Dermis blood vessel endothelial cell (primary cell): Measurements from ENCODE around the gene CCR5. TPM values are rescaled to one million over a fixed set of nuclear protein-coding genes. Genes with fewer than 3 reads are reported as not detected.
"Not testable (repeated sequence)": the region's sequence is repeated elsewhere in the genome, so short reads cannot be mapped to it uniquely, and the experiment has no call there.

Source experiments
- DNase-seq: peaks from one replicate; pipeline ENCODE4 v3.0.0; 2010
- total RNA-seq: library from RNA; depleted of rRNA; stranded (reverse); fragments of >200 nt; gene quantifications from 2 replicates; pipeline ENCODE4 v1.2.3, GENCODE V29; 2014

The CCR5 gene
- total RNA-seq = not detected in 2 replicates

DNA sequence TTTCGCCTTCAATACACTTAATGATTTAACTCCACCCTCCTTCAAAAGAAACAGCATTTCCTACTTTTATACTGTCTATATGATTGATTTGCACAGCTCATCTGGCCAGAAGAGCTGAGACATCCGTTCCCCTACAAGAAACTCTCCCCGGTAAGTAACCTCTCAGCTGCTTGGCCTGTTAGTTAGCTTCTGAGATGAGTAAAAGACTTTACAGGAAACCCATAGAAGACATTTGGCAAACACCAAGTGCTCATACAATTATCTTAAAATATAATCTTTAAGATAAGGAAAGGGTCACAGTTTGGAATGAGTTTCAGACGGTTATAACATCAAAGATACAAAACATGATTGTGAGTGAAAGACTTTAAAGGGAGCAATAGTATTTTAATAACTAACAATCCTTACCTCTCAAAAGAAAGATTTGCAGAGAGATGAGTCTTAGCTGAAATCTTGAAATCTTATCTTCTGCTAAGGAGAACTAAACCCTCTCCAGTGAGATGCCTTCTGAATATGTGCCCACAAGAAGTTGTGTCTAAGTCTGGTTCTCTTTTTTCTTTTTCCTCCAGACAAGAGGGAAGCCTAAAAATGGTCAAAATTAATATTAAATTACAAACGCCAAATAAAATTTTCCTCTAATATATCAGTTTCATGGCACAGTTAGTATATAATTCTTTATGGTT, at the start of gene CCR5:
TSS of gene CCR5 (plus strand) at position 108 of the 680 bp plus-strand sequence. CDS start 1,957 bp downstream, outside the sequence.
- DNase-seq = no peak

DNA sequence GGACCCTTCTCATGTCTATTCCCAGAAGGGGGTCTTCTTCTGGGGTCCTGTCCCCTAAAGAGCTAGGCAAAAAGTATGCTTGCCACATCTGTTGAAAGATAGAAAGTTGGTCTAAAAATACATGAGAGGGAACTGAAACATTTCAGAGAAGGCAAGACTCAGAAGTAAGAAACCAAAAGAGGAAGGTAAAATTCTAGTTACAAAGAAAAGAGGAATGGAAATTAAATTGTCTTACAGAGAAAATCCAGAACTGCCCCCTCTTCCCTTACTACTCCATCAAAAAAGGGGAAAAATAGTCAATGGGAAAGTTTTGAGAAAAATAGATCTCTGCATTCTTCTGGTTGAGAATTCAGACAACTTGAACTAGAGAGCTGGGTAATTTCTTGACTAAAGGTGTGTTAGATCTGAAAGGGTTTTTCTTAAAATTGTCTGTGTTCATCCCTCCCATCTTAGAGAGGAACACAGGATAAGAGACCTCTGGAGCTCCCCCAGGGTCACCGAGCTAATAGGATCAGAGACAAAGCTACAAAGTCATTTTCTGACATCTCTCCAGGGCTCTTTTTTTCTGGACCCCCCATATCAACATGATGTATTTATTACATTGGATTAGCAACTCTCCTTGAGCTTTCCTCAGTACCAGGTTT, 49.2 kb upstream of the CCR5 start:
- no peak for DNase-seq

DNA sequence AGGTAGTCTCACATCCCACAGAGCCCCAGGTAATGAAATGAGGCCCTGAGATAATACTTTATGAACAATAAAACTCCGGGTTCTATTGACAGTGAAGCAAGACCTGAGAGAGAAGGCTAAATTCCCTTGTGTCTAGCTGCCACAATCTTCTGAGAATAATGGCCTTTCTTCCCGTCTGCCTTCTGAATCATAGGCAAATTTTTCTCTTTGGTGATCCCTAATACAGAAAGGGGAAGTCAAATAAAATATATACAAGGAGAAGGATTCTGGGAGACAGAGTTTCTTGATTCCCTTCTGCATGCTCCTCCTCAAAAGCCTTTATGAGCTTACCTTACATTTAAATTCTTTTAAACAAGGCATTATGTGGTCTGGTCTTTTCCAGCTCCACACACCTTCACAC, 46.7 kb upstream of the CCR5 start:
- DNase-seq = no peak

DNA sequence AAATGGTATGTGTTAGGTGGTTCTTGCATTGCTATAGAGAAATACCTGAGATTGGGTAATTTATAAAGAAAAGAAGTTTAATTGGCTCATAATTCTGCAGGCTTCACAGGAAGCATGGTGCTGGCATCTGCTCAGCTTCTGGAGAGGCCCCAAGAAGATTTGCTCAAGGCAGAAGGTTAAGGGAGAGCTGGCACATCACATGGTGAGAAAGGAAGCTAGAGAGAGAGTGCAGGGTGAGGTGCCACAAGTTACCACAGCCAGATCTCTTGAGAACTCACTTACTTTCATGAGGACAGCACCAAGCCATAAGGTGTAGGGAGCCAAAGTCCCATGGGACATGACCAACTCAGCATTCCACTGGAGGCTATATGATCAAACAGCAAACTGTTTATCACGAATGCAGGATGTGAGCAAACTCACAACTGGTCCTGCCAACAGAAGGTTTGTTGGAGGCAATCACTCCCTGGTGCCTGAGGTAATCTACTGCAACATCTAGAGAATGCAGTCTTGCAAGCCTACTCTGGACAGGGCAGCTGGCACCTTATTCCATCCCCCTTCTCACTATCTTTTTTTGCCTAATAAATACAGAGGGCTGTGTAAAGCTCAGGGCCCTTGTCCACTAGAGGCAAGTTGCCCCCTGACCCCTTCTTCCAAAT, 45.0 kb upstream of the CCR5 start:
- DNase-seq = no peak

DNA sequence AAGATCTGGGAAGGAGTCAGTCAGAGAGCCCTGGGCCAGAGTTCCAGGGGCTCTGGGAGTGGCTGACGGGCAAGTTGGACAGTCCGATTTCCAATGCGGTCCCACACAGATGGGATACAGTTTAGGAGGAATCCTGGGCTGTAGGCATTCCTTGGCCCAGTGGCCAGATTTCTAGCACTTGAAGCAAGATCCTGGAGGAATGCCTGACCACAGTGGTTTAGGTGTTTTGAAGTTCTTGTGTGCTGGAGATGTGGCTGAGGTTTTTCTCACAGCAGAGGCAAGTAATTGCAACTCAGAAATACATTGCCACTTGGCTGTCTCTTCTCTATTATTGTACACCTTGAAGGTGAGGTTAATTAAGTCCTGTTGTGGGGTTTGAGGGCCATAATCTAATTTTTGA, 40.1 kb upstream of the CCR5 start:
- not testable (repeated sequence) for DNase-seq

DNA sequence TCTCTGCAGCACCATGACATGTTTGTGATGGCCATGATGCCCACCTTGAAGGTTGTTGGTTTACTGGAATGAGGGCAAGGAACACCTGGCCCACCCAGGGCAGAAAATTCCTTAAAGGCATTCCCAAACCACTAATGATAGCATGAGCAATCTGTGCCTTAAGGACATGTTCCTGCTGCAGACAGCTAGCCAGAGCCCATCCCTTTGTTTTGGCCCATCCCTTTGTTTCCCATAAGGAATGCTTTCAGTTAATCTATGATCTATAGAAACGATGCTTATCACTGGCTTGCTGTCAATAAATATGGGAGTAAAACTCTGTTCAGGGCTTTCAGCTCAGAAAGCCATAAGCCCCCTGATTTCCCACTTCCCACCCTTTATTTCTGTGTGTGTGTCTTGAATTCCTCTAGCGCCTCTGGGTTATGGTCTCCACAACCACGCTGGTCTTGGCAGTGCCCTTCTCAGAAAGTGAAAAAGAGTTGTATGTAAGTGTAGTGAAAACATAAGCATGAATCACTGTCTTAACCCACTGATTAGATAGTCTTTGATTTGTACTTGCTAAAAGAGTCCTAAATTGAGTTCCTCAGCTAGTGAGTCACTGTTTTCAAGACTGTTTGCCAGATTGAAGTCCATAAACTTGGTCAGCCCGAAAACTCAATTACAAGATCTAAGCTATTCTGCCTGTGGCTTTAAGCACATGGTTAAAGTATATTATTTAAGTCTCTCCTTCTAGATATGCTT, 35.8 kb upstream of the CCR5 start:
- no peak for DNase-seq

DNA sequence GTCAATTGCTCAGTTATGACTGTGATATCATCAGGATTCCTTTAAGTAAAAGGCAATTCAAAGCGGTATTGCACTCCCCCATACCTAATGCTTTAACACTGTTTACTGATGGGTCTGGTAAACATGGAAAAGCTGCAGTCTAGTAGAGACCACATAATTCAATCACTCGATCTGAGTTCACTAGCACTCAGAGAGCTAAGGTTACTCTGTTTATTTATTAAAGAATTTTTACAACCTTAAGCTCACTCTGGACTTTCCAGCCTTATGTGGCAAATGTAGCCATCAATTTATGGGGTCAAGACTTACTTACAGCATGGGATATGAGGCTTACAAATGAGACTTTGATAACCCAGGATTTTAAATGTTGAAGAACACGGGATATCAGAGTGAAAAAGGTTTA, 35.2 kb upstream of the CCR5 start:
- DNase-seq = no peak

DNA sequence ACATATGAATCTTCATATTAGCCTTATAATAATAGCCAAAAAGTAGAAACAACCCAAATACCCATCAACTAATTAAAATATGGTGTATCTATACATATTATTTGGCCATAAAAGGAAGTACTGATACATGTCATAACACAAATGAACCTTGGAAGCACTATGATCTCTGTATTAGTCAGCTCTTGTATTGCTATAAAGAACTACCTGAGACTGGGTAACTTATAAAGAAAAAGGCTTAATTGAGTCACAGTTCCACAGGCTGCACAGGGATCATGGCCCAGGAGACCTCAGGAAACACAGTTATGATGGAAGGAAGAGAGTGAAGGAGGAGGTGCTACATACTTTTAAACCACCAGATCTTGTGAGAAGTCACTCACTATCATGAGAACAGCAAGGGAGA, 32.8 kb upstream of the CCR5 start:
- DNase-seq = no peak

DNA sequence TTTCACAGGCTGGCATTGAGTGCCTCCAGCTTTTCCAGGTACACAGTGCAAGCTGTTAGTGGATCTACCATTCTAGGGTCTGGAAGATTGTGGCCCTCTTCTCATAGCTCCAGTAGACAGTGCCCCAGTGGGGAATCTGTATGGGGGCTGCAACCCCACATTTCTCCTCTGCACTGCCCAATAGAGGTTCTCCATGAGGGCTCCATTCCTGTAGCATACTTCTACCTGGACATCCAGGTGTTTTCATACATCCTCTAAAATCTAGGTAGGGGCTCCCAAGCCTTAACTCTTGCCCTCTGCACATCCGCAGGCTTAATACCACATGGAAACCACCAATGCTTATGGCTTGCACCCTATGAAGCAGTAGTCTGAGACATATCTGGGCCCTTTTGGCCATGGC, 31.9 kb upstream of the CCR5 start:
- no peak for DNase-seq

DNA sequence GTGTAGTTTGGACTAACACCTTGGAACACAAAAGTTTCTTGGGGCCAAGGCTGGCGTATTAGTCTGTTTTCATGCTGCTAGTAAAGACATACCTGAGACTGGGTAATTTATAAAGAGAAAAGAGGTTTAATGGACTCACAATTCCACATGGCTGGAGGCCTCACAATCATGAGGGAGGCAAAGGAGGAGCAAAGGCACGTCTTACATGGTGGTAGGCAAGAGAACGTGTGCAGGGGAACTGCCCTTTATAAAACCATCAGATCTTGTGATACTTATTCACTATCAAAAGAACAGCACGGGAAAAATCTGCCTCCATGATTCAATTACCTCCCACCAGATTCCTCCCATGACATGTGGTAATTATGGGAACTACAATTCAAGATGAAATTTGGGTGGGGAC, 26.3 kb upstream of the CCR5 start:
- no peak for DNase-seq

DNA sequence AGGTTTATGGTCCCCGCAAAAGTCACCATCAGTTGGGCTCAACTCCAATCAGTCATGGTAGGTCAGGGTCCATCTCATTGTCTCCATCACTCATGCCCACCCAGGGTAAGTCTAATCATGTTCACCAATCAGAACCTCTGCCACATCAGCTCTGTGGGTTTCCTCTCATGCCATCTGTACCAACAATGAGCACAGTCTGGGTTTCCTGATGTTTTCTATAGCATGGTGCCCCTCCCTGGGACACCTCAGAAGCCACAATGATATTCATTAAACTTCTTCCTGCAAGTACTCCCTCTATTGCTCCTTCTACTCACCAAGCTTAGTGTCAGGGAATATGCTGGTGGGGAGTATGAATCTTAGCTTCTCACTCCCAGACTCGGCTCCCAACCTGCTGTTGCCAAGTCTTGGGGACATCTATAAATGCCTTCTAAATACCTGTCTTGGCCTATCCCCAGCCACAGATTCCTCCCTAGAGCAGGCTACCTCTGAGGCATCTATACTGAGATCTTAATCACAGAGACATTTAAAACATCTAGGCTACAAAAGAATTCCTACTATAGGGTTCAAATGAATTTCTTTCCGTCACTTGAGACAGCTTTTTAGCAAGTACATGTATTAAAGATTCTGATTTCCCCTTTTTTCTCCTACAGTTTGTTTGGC, 21.8 kb upstream of the CCR5 start:
- no peak for DNase-seq

DNA sequence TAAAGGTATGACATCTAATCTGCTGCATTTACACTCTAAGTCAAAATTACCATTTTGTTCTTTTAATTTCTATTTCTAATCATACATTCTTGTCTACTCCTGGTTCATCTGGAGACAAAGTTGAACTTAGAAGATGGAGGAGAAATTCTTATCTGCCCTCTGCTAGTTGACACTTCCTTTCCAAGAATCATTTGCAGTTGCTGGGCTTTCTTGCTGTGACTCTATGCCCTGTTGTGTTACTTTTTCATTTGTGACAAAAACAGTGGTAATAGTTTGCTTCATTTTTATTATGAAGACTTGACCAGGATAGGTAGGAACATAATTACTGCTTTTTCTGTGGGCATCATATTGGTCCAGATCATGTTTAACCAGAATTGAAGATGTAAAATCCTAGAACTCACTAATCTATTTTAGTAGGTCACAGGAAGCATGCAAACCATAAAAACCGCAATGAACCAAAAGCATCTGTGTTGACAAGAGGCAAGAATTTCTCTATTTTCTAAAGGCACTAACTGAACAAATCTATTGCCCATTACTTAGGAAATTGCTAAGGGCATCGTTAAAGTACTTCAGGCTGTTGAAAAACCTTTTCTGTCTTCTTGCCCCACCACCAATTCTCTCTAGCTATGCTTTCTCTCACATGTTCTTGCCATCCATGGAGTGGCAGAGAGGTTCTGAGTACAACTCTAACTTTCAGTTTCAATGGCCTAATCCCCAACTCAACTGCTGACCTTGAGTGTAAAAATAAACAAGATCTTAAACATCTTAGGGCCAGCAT, 21.1 kb upstream of the CCR5 start:
- no peak for DNase-seq

DNA sequence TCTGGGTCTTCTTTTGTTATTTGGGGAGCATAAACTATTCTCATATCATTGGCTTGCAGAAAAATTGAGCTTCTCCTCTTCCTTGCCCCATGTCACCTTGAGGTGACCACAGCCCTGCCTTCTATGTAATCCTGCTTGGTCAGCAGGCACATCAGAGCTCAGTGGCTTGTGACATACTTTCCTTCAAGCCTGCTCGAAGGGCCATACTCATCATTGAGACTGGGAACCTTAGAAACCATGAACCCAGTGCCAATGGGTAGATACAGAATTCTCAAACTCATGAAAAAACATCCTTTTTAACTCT, 20.5 kb upstream of the CCR5 start:
- DNase-seq = no peak

DNA sequence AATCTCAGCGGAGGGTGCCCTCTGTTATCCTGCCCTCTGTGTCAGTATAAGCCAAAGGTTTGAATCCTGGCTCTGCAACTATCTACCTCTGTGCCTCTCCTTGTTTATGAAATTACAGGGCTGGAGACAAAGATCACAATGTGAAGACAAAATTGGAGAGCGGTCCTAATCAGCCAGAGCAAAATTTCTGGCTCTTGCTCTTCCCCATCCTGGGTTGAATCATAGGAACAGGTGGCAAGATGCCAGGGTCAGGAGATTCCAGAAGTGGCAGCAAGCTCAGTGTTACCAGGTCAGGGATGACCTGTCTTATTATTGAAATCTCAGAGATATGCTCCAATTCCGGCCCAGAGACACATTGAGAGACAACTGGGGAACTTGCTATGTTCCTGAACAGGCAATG, 19.1 kb upstream of the CCR5 start:
- DNase-seq = no peak

DNA sequence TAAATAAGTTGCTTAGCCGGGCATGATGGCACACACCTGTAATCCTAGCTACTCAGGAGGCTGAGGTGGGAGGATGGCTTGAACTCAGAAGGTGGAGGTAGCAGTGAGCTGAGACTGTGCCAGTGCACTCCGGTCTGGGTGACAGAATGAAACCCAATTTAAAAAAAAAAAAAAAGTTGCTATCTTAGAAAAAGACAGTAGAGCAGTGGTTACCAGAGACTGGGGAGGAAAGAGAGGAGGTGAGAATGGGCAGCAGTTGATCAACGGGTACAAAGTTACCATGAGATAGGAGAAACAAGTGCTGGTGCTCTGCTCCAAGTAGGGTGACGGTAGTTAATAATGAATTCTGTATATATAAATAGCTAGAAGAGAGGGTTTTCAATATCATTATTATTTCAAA, 17.7 kb upstream of the CCR5 start:
- no peak for DNase-seq

DNA sequence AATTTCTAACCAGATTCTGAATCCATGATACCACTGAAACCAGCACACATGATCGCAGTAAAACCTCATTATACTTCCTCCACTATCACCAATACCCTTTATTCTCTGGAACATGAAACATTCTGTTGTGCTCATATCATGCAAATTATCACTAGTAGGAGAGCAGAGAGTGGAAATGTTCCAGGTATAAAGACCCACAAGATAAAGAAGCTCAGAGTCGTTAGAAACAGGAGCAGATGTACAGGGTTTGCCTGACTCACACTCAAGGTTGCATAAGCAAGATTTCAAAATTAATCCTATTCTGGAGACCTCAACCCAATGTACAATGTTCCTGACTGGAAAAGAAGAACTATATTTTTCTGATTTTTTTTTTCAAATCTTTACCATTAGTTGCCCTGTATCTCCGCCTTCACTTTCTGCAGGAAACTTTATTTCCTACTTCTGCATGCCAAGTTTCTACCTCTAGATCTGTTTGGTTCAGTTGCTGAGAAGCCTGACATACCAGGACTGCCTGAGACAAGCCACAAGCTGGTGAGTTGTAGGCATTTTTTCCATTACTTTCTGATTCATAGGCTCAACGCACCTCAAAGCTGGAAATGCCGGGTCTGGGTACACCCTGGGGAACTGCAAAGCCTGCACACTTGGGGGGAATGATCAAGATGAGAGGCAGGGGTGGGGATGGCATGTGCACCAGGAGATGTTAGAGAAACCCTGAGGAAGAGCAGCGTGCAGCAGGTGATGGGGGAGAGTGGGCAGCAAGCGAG, 16.9 kb upstream of the CCR5 start, which contains the start of gene CCR2:
TSS of gene CCR2 (plus strand) at position 465 of the 764 bp plus-strand sequence. CDS start 3,417 bp downstream, outside the sequence.
- DNase-seq = no peak

DNA sequence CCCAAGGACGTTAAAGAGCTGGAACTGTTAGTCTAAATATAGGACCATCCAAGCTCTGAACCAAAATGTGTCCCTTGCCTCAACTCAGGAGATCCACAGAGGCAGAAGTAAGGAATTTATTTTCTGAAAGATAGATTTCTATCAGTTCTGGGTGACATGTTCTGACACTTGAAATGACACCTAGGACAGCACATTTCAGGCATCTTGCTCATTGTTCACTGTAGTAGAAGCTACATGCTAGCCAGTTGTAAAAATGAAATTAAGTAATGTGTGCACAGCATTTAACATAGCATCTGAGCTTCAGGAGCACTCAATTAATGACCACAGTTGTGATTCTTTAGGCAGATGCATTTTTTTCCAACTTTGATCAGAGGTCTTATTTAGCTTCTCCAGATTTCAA, 16.3 kb upstream of the CCR5 start:
- no peak for DNase-seq

DNA sequence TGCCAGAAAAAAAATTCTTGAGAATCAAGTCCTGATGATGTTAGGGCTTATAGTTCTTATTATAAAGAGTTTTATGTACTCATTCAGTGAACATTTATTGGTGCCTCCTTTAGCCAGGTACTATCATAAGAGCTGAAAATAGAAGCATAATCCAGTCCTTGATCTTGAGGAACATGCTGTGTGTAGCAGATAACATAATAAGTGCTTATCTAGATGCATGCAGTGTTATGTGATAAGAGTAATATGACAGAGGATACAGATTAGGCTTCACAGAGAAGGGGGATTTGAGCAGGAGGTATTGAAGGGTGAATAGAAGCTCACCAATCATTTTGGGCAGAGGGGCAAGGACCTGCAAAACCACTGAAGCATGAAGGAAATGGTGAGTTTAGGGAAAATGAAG, 15.8 kb upstream of the CCR5 start:
- DNase-seq = no peak

DNA sequence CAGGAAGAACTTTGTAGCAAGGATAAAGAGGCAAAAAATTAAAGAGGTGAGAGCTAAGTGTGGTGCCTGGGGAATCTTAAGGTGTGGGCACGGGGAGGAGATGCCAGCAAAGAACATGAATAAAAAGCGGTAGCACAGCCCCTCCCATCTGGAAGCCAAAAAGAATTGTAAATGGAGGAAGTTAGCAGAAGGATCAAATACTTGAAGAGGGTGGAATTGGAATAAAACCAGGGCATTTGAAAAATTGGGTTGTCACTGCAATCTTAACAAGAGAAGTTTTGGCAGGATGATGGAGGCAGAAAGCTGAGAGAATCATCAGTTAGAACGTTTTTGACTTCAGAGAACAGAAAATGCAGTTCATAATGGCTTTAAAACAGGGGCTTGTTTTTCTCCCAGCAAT, 14.5 kb upstream of the CCR5 start:
- DNase-seq = no peak

DNA sequence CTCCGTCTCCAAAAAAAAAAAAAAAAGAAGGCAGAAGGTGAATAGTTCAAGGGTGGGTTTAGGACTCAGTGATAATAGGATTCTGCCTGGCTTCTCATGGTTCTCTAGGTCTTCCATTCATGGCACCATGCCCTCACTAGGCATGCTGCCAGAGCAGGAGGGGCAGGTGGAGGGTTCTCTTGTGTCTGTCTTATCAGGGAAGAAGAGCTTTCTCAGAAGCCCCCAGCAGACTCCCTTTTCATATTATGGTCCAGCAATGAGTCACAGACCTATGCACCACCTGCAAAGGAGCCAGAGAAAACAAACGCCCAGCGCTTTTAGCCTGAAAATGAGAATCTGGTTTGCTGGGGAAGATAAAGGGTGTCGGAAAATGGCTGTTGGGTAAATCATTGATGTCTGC, 13.8 kb upstream of the CCR5 start:
- no peak for DNase-seq

DNA sequence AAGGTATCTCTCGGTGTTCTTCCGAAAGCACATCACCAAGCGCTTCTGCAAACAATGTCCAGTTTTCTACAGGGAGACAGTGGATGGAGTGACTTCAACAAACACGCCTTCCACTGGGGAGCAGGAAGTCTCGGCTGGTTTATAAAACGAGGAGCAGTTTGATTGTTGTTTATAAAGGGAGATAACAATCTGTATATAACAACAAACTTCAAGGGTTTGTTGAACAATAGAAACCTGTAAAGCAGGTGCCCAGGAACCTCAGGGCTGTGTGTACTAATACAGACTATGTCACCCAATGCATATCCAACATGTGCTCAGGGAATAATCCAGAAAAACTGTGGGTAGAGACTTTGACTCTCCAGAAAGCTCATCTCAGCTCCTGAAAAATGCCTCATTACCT, 12.3 kb upstream of the CCR5 start:
- no peak for DNase-seq
